Measurements from ENCODE around the gene EGR4. TPM values are rescaled to one million over a fixed set of nuclear protein-coding genes. Genes with fewer than 3 reads are reported as not detected.

Gene EGR4
- total and polyA plus RNA-seq, 2 donors (not counting 1 experiment from before 2014, with no cell fraction given) = 0.30 to 2.7 TPM

Small RNAs within 50 kb of the gene (small RNA-seq; reads per million reads assigned to genes)
- not detected for gene RNU6-111P (ENCODE audit: insufficient read length, low read depth, low replicate concordance)

Other genes starting within 250 kb of the EGR4 start
- 16.9 and 17.8 TPM in 2 replicates for gene SFXN5, start 221.8 kb downstream of the EGR4 start, total RNA-seq
- gene SFXN5, start 221.8 kb downstream of the EGR4 start, polyA plus RNA-seq = 6.9 and 8.0 TPM in 2 replicates
- gene RAB11FIP5, start 180.6 kb downstream of the EGR4 start, total RNA-seq = 4.6 and 5.1 TPM in 2 replicates
- gene RAB11FIP5, start 180.6 kb downstream of the EGR4 start, polyA plus RNA-seq = 1.7 and 1.8 TPM in 2 replicates
- not detected in 2 replicates for gene NOTO, start 91.0 kb downstream of the EGR4 start, total RNA-seq
- not detected in 2 replicates for gene NOTO, start 91.0 kb downstream of the EGR4 start, polyA plus RNA-seq
- gene SMYD5, start 79.3 kb downstream of the EGR4 start, total RNA-seq = 39.2 and 41.0 TPM in 2 replicates
- gene SMYD5, start 79.3 kb downstream of the EGR4 start, polyA plus RNA-seq = 31.9 and 35.2 TPM in 2 replicates
- gene PRADC1, start 60.3 kb downstream of the EGR4 start, total RNA-seq = 2.3 and 4.2 TPM in 2 replicates
- 3.3 and 4.6 TPM in 2 replicates for gene PRADC1, start 60.3 kb downstream of the EGR4 start, polyA plus RNA-seq
- 160 and 164 TPM in 2 replicates for gene CCT7, start 59.2 kb downstream of the EGR4 start, total RNA-seq
- 80.3 and 94.4 TPM in 2 replicates for gene CCT7, start 59.2 kb downstream of the EGR4 start, polyA plus RNA-seq
- 23.7 and 25.2 TPM in 2 replicates for gene FBXO41, start 9.1 kb downstream of the EGR4 start, total RNA-seq
- 21.8 and 29.6 TPM in 2 replicates for gene FBXO41, start 9.1 kb downstream of the EGR4 start, polyA plus RNA-seq
- 32.1 and 33.1 TPM in 2 replicates for gene ALMS1, start 92.3 kb upstream of the EGR4 start, total RNA-seq
- 4.6 and 4.8 TPM in 2 replicates for gene ALMS1, start 92.3 kb upstream of the EGR4 start, polyA plus RNA-seq

Data from B cell (primary cell).